NCI-H345 treated with DMSO at 0.1 percent for 48 hours (cell line): ENCODE data around the gene KRTAP12-2.
"Not testable (repeated sequence)": the region's sequence is repeated elsewhere in the genome, so short reads cannot be mapped to it uniquely, and the experiment has no call there.

Experiments
- DNase-seq: peaks from one replicate; lab custom pipeline; 2025; ENCODE audit not compliant: unreplicated experiment; lab: John Stamatoyannopoulos, UW

KRTAP12-2 gene

GRCh38 chr21:44686000-44686781 lies 19.5 kb upstream of the KRTAP12-2 start:
- DNase-seq: no peak

DNA sequence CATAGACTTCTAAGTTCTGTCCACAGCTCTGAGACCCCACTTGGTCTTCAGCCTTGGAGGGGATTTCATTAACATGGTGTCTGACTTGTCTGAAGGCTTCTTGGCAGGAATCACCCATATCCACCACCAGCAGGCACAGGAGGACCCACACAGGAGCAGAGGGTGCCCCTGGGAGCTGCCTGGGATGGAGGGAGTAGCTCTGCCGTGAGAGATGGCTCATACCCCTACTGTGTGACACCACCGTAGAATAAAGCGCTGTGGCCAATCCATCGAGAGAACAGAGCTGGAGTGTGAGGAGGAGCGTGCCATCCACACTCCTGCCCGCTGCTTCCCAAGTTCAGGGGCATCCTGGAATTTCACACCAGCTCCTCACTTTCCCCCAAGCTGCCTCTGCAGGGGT lies 18.3 kb upstream of the KRTAP12-2 start:
- DNase-seq: not testable (repeated sequence)

GRCh38 chr21:44684483-44684882 lies 17.8 kb upstream of the KRTAP12-2 start:
- DNase-seq: no peak

GRCh38 chr21:44684077-44684476 lies 17.4 kb upstream of the KRTAP12-2 start:
- DNase-seq: no peak

- DNase-seq: no peak
Measured at GRCh38 chr21:44682580-44683151, 15.9 kb upstream of the KRTAP12-2 start.

DNA sequence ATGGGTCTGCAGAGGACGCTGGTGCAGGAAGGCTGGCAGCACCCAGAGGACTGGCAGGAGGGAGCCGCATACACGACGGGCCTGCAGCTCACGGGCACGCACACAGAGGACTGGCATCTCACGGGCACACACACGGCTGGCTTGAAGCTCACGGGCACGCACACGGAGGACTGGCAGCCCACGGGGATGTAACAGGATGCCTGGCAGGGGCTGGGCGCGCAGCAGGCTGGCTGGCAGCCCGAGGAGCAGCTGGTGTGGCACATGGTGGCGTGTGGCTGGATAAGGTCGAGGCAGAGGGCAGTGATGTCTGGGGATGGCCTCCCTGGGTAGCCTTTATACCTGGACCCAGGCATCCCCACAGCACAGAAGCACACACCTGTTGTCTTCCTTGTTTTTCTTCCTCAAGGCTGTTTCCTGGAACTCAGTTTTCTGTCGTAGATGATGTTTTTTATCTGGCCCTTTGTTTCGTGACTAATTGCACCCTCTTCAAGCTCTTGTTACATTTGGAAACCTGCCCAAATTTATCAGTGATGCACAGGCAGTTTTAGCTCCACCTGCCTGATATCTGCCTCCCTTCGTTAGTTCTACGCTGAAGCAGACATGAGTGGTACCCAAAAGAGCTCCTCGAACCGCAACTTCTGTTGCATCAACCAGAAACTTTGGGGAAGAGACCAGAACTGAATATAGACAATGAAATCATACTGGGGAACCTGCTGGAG lies 15.3 kb upstream of the KRTAP12-2 start, which contains the start of gene KRTAP12-1:
TSS of gene KRTAP12-1 (minus strand) at position 303 of the 719 bp plus-strand sequence. CDS start at position 263, 40 bp downstream.
- DNase-seq: peak; percentile 96

DNA sequence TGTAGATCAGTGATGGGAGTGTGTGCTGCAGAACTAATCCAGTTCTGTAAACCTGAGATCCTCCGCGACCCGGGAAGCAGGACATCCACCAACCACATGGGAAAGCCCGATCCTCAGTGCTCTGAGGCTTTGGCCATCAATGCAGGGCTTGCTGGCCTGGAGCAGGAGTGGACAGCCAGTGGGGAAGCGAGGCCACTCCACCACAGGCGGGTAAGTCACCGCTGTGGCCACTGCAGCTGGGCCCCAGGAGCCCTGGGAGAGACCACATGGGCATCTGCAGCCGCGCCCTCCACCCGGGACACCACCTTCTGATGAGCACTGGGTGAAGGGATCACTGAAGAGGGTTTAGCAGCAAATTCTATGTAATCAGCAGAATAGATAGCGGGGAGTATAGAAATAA lies 14.4 kb upstream of the KRTAP12-2 start:
- no peak for DNase-seq

DNA sequence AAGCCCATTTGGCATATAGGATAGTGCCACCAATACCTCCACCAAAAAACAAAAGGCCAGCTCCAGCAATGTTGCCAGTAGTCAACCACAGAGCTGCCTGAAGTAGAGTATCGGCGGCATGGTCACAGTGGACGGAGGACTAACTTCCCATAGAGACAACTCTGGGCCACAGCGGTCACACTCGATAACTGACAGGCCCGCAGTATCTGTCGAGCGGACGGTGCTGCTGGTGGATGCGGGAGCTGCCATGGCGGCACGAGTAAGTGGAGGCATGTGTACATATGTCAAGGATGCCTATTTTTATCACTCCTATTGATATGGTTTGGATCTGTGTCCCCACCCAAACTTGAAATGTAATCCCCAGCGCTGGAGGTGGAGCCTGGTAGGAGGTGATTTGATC lies 11.2 kb upstream of the KRTAP12-2 start:
- no peak for DNase-seq

- no peak for DNase-seq
Measured at GRCh38 chr21:44671911-44672310, 5.2 kb upstream of the KRTAP12-2 start.

DNA sequence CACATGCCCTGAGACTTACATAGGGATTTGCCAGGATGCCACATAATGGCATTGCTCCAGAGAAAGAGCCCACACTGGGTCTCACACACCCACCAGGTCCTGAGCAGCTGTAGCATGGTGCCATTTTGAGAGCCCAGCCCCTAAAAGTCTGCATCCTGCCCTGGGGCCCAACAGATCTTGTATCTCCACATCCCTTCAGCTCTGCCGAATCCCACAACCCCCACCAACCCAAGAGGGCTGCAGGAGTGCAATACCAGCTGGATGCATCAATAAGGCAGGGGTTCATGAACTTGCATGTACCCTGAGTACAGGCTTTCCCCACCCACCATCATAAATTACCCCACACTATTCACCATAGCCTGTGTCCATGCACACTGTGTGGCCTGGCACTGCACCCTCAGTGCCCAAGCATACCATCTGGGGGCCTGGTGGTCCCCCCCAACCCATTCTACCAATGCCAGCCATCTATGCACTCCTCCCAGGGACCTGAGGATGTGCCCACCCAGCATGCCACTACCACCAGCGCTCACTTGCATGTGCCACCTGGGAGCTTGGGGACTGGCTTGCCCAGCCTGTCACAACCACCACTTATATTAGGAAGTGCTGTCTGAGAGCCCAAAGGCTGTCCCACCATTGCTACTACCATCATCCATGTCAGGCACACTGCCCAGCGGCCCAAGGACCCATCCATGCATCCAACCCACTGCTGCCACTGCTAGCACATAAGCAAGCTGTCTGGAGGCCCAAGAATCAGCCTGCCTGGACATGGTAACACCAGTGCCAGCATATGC lies 4.1 kb upstream of the KRTAP12-2 start:
- no peak for DNase-seq

- DNase-seq: no peak
Measured at GRCh38 chr21:44667612-44668011, 885 bp upstream of the KRTAP12-2 start.

- DNase-seq: no peak
Measured at GRCh38 chr21:44664691-44665090, 2.0 kb downstream of the KRTAP12-2 start.

GRCh38 chr21:44661567-44661966 lies 5.2 kb downstream of the KRTAP12-2 start:
- not testable (repeated sequence) for DNase-seq

- DNase-seq: no peak
Measured at GRCh38 chr21:44658913-44659595, 7.7 kb downstream of the KRTAP12-2 start.

DNA sequence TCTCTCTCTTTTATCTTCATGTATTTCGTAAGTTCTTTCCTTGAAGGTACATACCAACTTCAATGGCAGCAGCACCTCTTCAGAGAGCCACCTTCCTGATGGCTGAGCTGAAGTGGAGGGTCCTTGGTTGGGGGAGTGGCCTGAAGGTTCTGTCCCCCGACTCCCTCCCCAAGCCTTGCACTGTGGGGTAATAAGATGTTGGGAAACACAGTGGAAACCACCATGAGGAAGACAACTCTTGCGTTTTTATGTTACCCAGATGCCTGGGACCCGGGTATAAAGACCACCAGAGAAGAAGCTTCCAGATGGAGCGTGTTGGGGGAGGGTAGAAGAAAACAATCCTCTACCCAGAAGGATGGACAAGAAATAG lies 8.2 kb downstream of the KRTAP12-2 start:
- no peak for DNase-seq

DNA sequence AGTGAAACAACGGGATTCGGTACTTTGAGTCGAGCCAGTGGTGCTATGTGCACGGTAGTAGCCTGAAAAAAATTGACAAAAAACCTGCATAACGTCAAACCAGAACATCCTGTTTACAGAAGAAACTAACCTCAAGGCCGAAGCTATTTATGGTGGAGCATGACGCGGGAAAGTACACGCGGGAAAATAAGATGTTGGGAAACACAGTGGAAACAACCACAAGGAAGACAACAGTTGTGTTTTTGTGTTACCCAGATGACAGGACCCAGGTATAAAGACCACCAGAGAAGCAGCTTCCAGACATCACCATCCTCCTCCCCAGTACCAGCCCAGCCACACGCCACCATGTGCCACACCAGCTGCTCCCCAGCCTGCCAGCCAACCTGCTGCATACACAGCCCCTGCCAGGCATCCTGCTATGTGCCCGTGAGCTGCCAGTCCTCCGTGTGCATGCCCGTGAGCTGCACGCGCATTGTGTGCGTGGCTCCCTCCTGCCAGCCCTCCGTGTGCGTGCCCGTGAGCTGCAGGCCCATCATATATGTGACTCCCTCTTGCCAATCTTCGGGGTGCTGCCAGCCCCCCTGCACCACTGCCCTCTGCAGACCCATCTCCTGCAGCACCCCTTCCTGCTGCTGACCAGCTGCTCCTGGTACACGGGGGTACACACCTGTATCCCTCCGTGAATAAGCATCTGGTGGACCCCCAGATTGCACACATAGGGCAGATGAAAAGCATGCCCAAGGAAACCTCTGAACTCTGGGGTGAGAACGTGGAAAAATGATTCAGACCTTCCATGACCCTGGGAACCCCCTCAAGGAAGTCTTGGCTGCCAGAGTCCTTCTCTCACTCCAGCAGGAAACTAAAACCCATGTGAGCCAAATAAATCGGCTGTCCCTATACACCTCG lies 8.8 kb downstream of the KRTAP12-2 start, which contains the start of gene KRTAP12-3:
TSS of gene KRTAP12-3 (plus strand) at position 298 of the 906 bp plus-strand sequence. CDS start at position 346, 48 bp downstream.
- DNase-seq: no peak

- DNase-seq: no peak
Measured at GRCh38 chr21:44656868-44657267, 9.9 kb downstream of the KRTAP12-2 start.

- DNase-seq: no peak
Measured at GRCh38 chr21:44654576-44655175, 12.1 kb downstream of the KRTAP12-2 start, which contains the start of gene KRTAP12-4. Gene KRTAP12-4, minus strand, starts transcription at chr21:44654659. Its CDS starts 45 bp downstream, at chr21:44654614.
